CD8-positive, alpha-beta memory T cell (primary cell): ENCODE measurements around the gene ATP2B3. TPM values are rescaled to one million over a fixed set of nuclear protein-coding genes. Genes with fewer than 3 reads are reported as not detected.

Source experiments
- CTCF ChIA-PET: fragments of 350-600 bp; sonication (Branson Sonifier 250); formaldehyde crosslinking; loops from one replicate; lab custom pipeline; 2021; ENCODE audit warnings: antibody characterized with exemption; lab: Charles Lee
- POLR2A ChIA-PET: fragments of 350-600 bp; sonication (Branson Sonifier 250); formaldehyde crosslinking; loops from one replicate; lab custom pipeline; 2021; ENCODE audit warnings: antibody characterized with exemption; lab: Charles Lee
- DNase-seq, 5 donors: peaks; one replicate each; pipeline versions ENCODE4 v3.0.0 to v3.0.0-alpha.2; 2020 to 2022; ENCODE audit warnings: mixed read lengths in 1 of 5
- H3K27ac ChIP-seq: one replicate; pipeline ENCODE4 v1.7.0; 2013; ENCODE audit warnings: low read depth, mild to moderate bottlenecking, low read length, moderate library complexity
- H3K27me3 ChIP-seq: 2 replicates; pipeline ENCODE4 v1.7.0; 2013; ENCODE audit warnings: low read length, mild to moderate bottlenecking; ENCODE audit not compliant: insufficient read depth, poor library complexity, severe bottlenecking
- H3K36me3 ChIP-seq: 2 replicates; pipeline ENCODE4 v1.7.0; 2013; ENCODE audit warnings: mild to moderate bottlenecking, low read length, moderate library complexity; ENCODE audit not compliant: insufficient read depth
- H3K4me1 ChIP-seq: 2 replicates; pipeline ENCODE4 v1.7.0; 2013; ENCODE audit warnings: mild to moderate bottlenecking, low read length, moderate library complexity; ENCODE audit not compliant: insufficient read depth
- H3K4me3 ChIP-seq: 2 replicates; pipeline ENCODE4 v1.7.0; 2013; ENCODE audit warnings: mild to moderate bottlenecking, low read length
- H3K9me3 ChIP-seq: 2 replicates; pipeline ENCODE4 v1.7.0; 2013; ENCODE audit warnings: mild to moderate bottlenecking, low read length
- H3K27ac Mint-ChIP-seq, 8 donors: one replicate each; pipeline ENCODE4 v1.8.0; 2020 to 2021; ENCODE audit warnings: mixed read lengths in 8 of 8, mild to moderate bottlenecking in 6 of 8, inconsistent platforms in 3 of 8, moderate library complexity in 3 of 8
- H3K27me3 Mint-ChIP-seq, 2 donors: one replicate each; pipeline ENCODE4 v1.8.0; 2020 to 2021; ENCODE audit warnings: mixed read lengths in 2 of 2, mild to moderate bottlenecking in 1 of 2, moderate library complexity in 1 of 2
- H3K36me3 Mint-ChIP-seq, 3 donors: one replicate each; pipeline ENCODE4 v1.8.0; 2020 to 2021; ENCODE audit warnings: mixed read lengths in 3 of 3, inconsistent platforms in 1 of 3, mild to moderate bottlenecking in 1 of 3
- H3K4me1 Mint-ChIP-seq, 3 donors: one replicate each; pipeline ENCODE4 v1.8.0; 2020 to 2021; ENCODE audit warnings: mixed read lengths in 3 of 3, inconsistent platforms in 1 of 3, mild to moderate bottlenecking in 1 of 3
- H3K4me3 Mint-ChIP-seq, 7 donors: one replicate each; pipeline ENCODE4 v1.8.0; 2020 to 2021; ENCODE audit warnings: mixed read lengths in 7 of 7, mild to moderate bottlenecking in 6 of 7, moderate library complexity in 4 of 7, inconsistent platforms in 2 of 7
- H3K9me3 Mint-ChIP-seq, 5 donors: one replicate each; pipeline ENCODE4 v1.8.0; 2020 to 2022; ENCODE audit warnings: mixed read lengths in 5 of 5, mild to moderate bottlenecking in 3 of 5, moderate library complexity in 2 of 5, inconsistent platforms in 1 of 5
- polyA plus RNA-seq: library from polyadenylated mRNA; unstranded; fragments of 300-500 nt; fragmentation: Illumina TruSeq; gene quantifications from one replicate; pipeline ENCODE4 v1.2.3, GENCODE V29; 2021
- total RNA-seq, 2 experiments: library from RNA; stranded (reverse); gene quantifications; one replicate each; pipeline ENCODE4 v1.2.3, GENCODE V29; 2021

ATP2B3 gene
- total and polyA plus RNA-seq, 3 experiments from 2014 or later: not detected

- POLR2A ChIA-PET: no interaction called here
- H3K4me3 Mint-ChIP-seq: peak overlapping the region in 5 of 7 donors; percentile 29 to 73 (median 43)
- Histone ChIP-seq H3K4me1 (peaks cover 6% of the 10 kb centered on the region), H3K9me3 (no peaks in the 10 kb centered on the region), H3K27me3 (no peaks in the 10 kb centered on the region), H3K36me3 (no peaks in the 10 kb centered on the region), H3K27ac (no peak overlapping the region), H3K4me3 (no peak overlapping the region)
- H3K27me3 Mint-ChIP-seq: peaks cover 0 to 3% of the 10 kb centered on the region in 2 donors
- peak overlapping the region in 2 of 8 donors; percentile 15 to 26 for H3K27ac Mint-ChIP-seq
- H3K36me3 Mint-ChIP-seq: peaks cover 0 to 20% (median 2%) of the 10 kb centered on the region in 3 donors
- DNase-seq: no peak
- H3K9me3 Mint-ChIP-seq: no peaks in the 10 kb centered on the region
- H3K4me1 Mint-ChIP-seq: peaks cover 13 to 25% (median 13%) of the 10 kb centered on the region in 3 donors
- CTCF ChIA-PET: interaction anchor here (1.5 kb wide), 2 partner anchors 26 to 52 kb away, joined by 4 read pairs; no protein-coding TSS in a partner anchor
These were observed 66.0 kb downstream of the ATP2B3 start for GRCh38 chrX:153583433-153583832.

- no peak for DNase-seq
- POLR2A ChIA-PET: no interaction called here
- Mint-ChIP-seq H3K4me1 (peaks cover 13 to 21% (median 13%) of the 10 kb centered on the region in 3 donors), H3K27me3 (peaks cover 0 to 2% of the 10 kb centered on the region in 2 donors), H3K27ac (peak overlapping the region in 4 of 8 donors; percentile 23 to 72 (median 40)), H3K36me3 (peaks cover 0 to 31% (median 2%) of the 10 kb centered on the region in 3 donors), H3K9me3 (no peaks in the 10 kb centered on the region), H3K4me3 (no peak overlapping the region)
- Histone ChIP-seq H3K27me3 (no peaks in the 10 kb centered on the region), H3K9me3 (no peaks in the 10 kb centered on the region), H3K36me3 (no peaks in the 10 kb centered on the region), H3K4me3 (no peak overlapping the region), H3K27ac (no peak overlapping the region), H3K4me1 (peaks cover 6% of the 10 kb centered on the region)
- CTCF ChIA-PET: interaction anchor here (1.8 kb wide), 1 partner anchor 13 kb away, joined by 4 read pairs; the partner anchor contains the start of gene CCNQ
These were observed 68.4 kb downstream of the ATP2B3 start for GRCh38 chrX:153585827-153586226.

GRCh38 chrX:153587342-153587741 is 69.9 kb downstream of the ATP2B3 start:
- H3K4me1 ChIP-seq: peaks cover 3% of the 10 kb centered on the region
- Mint-ChIP-seq H3K4me1 (peaks cover 13 to 17% (median 13%) of the 10 kb centered on the region in 3 donors), H3K27ac (no peak overlapping the region), H3K9me3 (no peaks in the 10 kb centered on the region), H3K36me3 (peaks cover 0 to 46% (median 4%) of the 10 kb centered on the region in 3 donors), H3K4me3 (no peak overlapping the region), H3K27me3 (peaks cover 0 to 2% of the 10 kb centered on the region in 2 donors)
- ChIA-PET POLR2A (no interaction called here), CTCF (no interaction called here)
- no peaks in the 10 kb centered on the region for H3K27me3 ChIP-seq
- DNase-seq: no peak
- H3K27ac ChIP-seq: no peak overlapping the region
- no peaks in the 10 kb centered on the region for H3K36me3 ChIP-seq
- no peaks in the 10 kb centered on the region for H3K9me3 ChIP-seq
- no peak overlapping the region for H3K4me3 ChIP-seq

- CTCF ChIA-PET: no interaction called here
- Mint-ChIP-seq H3K27me3 (peaks cover 0 to 2% of the 10 kb centered on the region in 2 donors), H3K4me1 (peaks cover 4 to 8% (median 5%) of the 10 kb centered on the region in 3 donors), H3K27ac (no peak overlapping the region), H3K36me3 (peaks cover 0 to 52% (median 4%) of the 10 kb centered on the region in 3 donors), H3K4me3 (no peak overlapping the region), H3K9me3 (no peaks in the 10 kb centered on the region)
- H3K4me1 ChIP-seq: no peaks in the 10 kb centered on the region
- no peak overlapping the region for H3K27ac ChIP-seq
- no peaks in the 10 kb centered on the region for H3K27me3 ChIP-seq
- no peak overlapping the region for H3K4me3 ChIP-seq
- no peaks in the 10 kb centered on the region for H3K9me3 ChIP-seq
- POLR2A ChIA-PET: no interaction called here
- H3K36me3 ChIP-seq: no peaks in the 10 kb centered on the region
- DNase-seq: no peak
These were observed 70.8 kb downstream of the ATP2B3 start for GRCh38 chrX:153588021-153588781.

GRCh38 chrX:153588782-153589446 is 71.5 kb downstream of the ATP2B3 start:
- peaks cover 0 to 59% (median 4%) of the 10 kb centered on the region in 3 donors for H3K36me3 Mint-ChIP-seq
- Histone ChIP-seq H3K27ac (no peak overlapping the region), H3K4me3 (no peak overlapping the region), H3K4me1 (no peaks in the 10 kb centered on the region), H3K9me3 (no peaks in the 10 kb centered on the region), H3K27me3 (no peaks in the 10 kb centered on the region), H3K36me3 (no peaks in the 10 kb centered on the region)
- no peak for DNase-seq
- H3K27ac Mint-ChIP-seq: no peak overlapping the region
- peaks cover 0 to 5% of the 10 kb centered on the region in 2 donors for H3K27me3 Mint-ChIP-seq
- peaks cover 0 to 2% (median under 1%) of the 10 kb centered on the region in 3 donors for H3K4me1 Mint-ChIP-seq
- ChIA-PET CTCF (no interaction called here), POLR2A (no interaction called here)
- H3K9me3 Mint-ChIP-seq: no peaks in the 10 kb centered on the region
- no peak overlapping the region for H3K4me3 Mint-ChIP-seq

- peaks cover 6% of the 10 kb centered on the region for H3K36me3 ChIP-seq
- ChIA-PET POLR2A (no interaction called here), CTCF (no interaction called here)
These were observed 73.8 kb downstream of the ATP2B3 start for GRCh38 chrX:153590961-153591956.

GRCh38 chrX:153592091-153592833 is 74.8 kb downstream of the ATP2B3 start:
- Mint-ChIP-seq H3K4me1 (peaks cover 8 to 16% (median 13%) of the 10 kb centered on the region in 3 donors), H3K27ac (peak overlapping the region in 1 of 8 donors; percentile 66), H3K36me3 (peaks cover 0 to 69% (median 2%) of the 10 kb centered on the region in 3 donors), H3K27me3 (peaks cover 0 to 3% of the 10 kb centered on the region in 2 donors), H3K9me3 (no peaks in the 10 kb centered on the region), H3K4me3 (peak overlapping the region in 1 of 7 donors; percentile 30)
- Histone ChIP-seq H3K27ac (no peak overlapping the region), H3K4me3 (no peak overlapping the region), H3K9me3 (no peaks in the 10 kb centered on the region), H3K4me1 (peaks cover 6% of the 10 kb centered on the region), H3K27me3 (no peaks in the 10 kb centered on the region), H3K36me3 (peaks cover 6% of the 10 kb centered on the region)
- POLR2A ChIA-PET: no interaction called here
- no peak for DNase-seq
- CTCF ChIA-PET: no interaction called here

More at GRCh38 chrX:153590961-153591956, 73.8 kb downstream of the ATP2B3 start:
- Mint-ChIP-seq H3K9me3 (no peaks in the 10 kb centered on the region), H3K27me3 (peaks cover 0 to 3% of the 10 kb centered on the region in 2 donors), H3K27ac (peak overlapping the region in 1 of 8 donors; percentile 66), H3K4me1 (peaks cover 2 to 7% (median 5%) of the 10 kb centered on the region in 3 donors), H3K36me3 (peaks cover 0 to 73% (median 4%) of the 10 kb centered on the region in 3 donors), H3K4me3 (peak overlapping the region in 1 of 7 donors; percentile 30)
- H3K9me3 ChIP-seq: no peaks in the 10 kb centered on the region
- no peaks in the 10 kb centered on the region for H3K27me3 ChIP-seq
- H3K4me3 ChIP-seq: no peak overlapping the region
- no peak overlapping the region for H3K27ac ChIP-seq
- DNase-seq: no peak
- no peaks in the 10 kb centered on the region for H3K4me1 ChIP-seq
